ENCODE results near the gene GAGE12G.
"Not testable (repeated sequence)": the region's sequence is repeated elsewhere in the genome, so short reads cannot be mapped to it uniquely, and the experiment has no call there.

Gene GAGE12G

GRCh38 chrX:49570100-49570499, at the start of gene GAGE12G:
Gene GAGE12G (plus strand): TSS chrX:49570400. CDS start chrX:49571555, 1,155 bp downstream.
- DNase-seq (ENCODE audit: low read depth in 1 of 2, low spot score in 1 of 2): not testable (repeated sequence)

GRCh38 chrX:49531877-49532276, 38.3 kb upstream of the GAGE12G start, which contains the start of gene GAGE12C:
Gene GAGE12C (plus strand): TSS chrX:49532177. CDS start chrX:49533332, 1,155 bp downstream.
- not testable (repeated sequence) for DNase-seq (ENCODE audit: low read depth in 1 of 2, low spot score in 1 of 2)

DNA sequence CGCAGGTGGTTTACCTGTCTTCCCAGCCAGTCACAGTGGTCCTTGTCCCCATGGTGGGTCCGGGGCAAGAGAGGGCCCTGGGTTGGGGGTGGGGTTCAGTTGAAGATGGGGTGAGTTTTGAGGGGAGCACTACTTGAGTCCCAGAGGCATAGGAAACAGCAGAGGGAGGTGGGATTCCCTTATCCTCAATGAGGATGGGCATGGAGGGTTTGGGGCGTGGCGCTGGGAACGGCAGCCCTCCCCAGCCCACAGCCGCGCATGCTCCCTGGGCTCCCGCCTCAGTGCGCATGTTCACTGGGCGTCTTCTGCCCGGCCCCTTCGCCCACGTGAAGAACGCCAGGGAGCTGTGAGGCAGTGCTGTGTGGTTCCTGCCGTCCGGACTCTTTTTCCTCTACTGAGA, 28.8 kb upstream of the GAGE12G start, which contains the start of gene GAGE12D:
GAGE12D (plus strand) TSS at position 301 of the 400 bp plus-strand sequence. CDS start 1,155 bp downstream, outside the sequence.
- DNase-seq (ENCODE audit: low read depth in 1 of 2, low spot score in 1 of 2): not testable (repeated sequence)

GRCh38 chrX:49550989-49551388, 19.2 kb upstream of the GAGE12G start, which contains the start of gene GAGE12E:
Gene GAGE12E (plus strand): TSS chrX:49551289. CDS start chrX:49552444, 1,155 bp downstream.
- DNase-seq (ENCODE audit: low read depth in 1 of 2, low spot score in 1 of 2): not testable (repeated sequence)

GRCh38 chrX:49560542-49560941, 9.7 kb upstream of the GAGE12G start, which contains the start of gene GAGE12F:
Gene GAGE12F (plus strand): TSS chrX:49560842. CDS start chrX:49561997, 1,155 bp downstream.
- DNase-seq (ENCODE audit: low read depth in 1 of 2, low spot score in 1 of 2): not testable (repeated sequence)

GRCh38 chrX:49568728-49569127, 1.5 kb upstream of the GAGE12G start:
- DNase-seq (ENCODE audit: low read depth in 1 of 2, low spot score in 1 of 2): not testable (repeated sequence)

DNA sequence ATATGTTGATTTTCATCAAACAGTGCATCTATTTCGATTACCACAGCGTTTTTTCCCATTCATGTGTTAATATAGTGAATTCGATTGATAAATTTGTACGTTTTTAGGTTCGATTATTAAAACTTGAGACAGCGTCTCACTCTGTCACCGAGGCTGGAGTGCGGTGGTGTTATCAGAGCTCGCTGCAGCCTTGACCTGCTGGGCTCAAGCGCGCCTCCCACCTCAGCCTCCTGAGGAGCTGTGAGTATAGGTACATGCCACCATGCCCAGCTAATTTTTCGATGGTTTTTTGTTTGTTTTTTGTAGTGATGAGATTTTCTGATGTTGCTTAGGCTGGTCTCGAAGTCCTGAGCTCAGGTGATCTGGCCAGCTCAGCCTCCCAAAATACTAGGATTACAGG, 1.0 kb upstream of the GAGE12G start:
- not testable (repeated sequence) for DNase-seq (ENCODE audit: low read depth in 1 of 2, low spot score in 1 of 2)

DNA sequence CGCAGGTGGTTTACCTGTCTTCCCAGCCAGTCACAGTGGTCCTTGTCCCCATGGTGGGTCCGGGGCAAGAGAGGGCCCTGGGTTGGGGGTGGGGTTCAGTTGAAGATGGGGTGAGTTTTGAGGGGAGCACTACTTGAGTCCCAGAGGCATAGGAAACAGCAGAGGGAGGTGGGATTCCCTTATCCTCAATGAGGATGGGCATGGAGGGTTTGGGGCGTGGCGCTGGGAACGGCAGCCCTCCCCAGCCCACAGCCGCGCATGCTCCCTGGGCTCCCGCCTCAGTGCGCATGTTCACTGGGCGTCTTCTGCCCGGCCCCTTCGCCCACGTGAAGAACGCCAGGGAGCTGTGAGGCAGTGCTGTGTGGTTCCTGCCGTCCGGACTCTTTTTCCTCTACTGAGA, 9.4 kb downstream of the GAGE12G start, which contains the start of gene GAGE12H:
GAGE12H (plus strand) TSS at position 301 of the 400 bp plus-strand sequence. CDS start 1,155 bp downstream, outside the sequence.
- not testable (repeated sequence) for DNase-seq (ENCODE audit: low read depth in 1 of 2, low spot score in 1 of 2)

GRCh38 chrX:49589196-49589595, 19.0 kb downstream of the GAGE12G start, which contains the start of gene GAGE2A:
Gene GAGE2A (plus strand): TSS chrX:49589496. CDS start chrX:49590651, 1,155 bp downstream.
- DNase-seq (ENCODE audit: low read depth in 1 of 2, low spot score in 1 of 2): not testable (repeated sequence)

- peak in 1 of 2 donors; percentile 0 for DNase-seq (ENCODE audit: low read depth in 1 of 2, low spot score in 1 of 2)
Measured at GRCh38 chrX:49589769-49590478, 19.7 kb downstream of the GAGE12G start.

DNA sequence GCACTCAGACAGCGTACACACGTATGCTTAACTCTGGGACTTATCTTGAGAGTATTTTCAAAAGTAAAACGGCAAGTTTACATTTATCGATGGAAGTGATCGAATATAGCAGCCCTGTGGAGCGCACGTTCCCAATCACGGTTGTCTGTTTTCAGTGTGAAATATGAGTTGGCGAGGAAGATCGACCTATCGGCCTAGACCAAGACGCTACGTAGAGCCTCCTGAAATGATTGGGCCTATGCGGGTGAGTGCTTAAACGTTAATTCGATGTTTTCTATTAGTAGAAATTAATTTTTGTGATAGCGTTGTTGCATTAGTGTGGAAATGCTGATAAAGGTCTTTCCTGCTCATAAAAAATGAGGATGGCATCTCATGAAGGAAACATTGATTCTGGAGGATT, 20.3 kb downstream of the GAGE12G start:
- DNase-seq (ENCODE audit: low read depth in 1 of 2, low spot score in 1 of 2): not testable (repeated sequence)

- DNase-seq (ENCODE audit: low read depth in 1 of 2, low spot score in 1 of 2): not testable (repeated sequence)
Measured at GRCh38 chrX:49598720-49599119, 28.5 kb downstream of the GAGE12G start, which contains the start of gene GAGE1. Gene GAGE1 (plus strand): TSS chrX:49599020. CDS start chrX:49600175, 1,155 bp downstream.

DNA sequence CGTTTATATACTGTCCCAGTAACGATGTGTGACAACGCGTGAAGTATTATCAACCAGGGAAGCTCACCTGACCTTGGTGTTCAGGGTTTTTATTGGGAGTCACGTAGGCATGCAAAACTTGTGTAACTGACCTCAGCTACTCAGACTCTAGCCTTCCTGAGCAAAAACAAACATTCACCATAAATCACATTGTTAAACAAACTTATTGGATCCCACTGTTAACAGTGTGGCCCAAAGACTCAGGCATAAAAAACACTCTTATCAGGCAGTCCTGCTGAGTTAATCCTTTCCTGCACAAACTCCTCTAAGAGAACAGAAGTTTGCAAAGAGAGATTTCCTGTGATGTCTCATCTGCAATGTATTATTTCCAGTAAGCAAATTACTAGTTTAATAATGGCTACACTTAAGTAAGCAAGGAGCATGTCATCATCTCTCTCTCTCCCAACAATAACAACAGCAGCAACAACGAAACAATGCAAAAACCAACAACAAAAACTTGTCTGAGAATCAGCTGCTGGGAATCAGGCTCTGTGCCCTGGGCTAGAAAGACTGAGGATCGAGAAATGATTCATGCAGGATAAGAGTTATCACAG, 40.6 kb downstream of the GAGE12G start:
- no peak for DNase-seq (ENCODE audit: low read depth in 1 of 2, low spot score in 1 of 2)

GRCh38 chrX:49618574-49618973, 48.4 kb downstream of the GAGE12G start:
- no peak for DNase-seq (ENCODE audit: low read depth in 1 of 2, low spot score in 1 of 2)
